Measurements from ENCODE around the gene WASF2. TPM values are rescaled to one million over a fixed set of nuclear protein-coding genes. Genes with fewer than 3 reads are reported as not detected.

The WASF2 gene
- total RNA-seq, 1 experiment from 2014 or later = 65.9 TPM

GRCh38 chr1:27506703-27507102, 16.7 kb upstream of the WASF2 start:
- Histone ChIP-seq H3K4me1 (ENCODE audit: insufficient read depth, low read length) (no peaks in the 10 kb centered on the region), H3K79me2 (ENCODE audit: insufficient read depth, low read length) (no peaks in the 10 kb centered on the region), H3K14ac (ENCODE audit: insufficient read depth, low read length) (no peak overlapping the region), H2AK5ac (ENCODE audit: insufficient read length, low read length) (no peak overlapping the region), H3K27me3 (ENCODE audit: insufficient read depth, low read length) (no peaks in the 10 kb centered on the region), H2BK120ac (ENCODE audit: low read depth, low read length, poor library complexity, severe bottlenecking) (no peak overlapping the region), H2BK15ac (ENCODE audit: low read depth, low read length) (no peak overlapping the region), H2BK20ac (ENCODE audit: low read depth, low read length, poor library complexity, severe bottlenecking) (no peak overlapping the region), H3K79me1 (ENCODE audit: insufficient read depth, low read depth, low read length, poor library complexity, severe bottlenecking) (no peaks in the 10 kb centered on the region), H2BK12ac (ENCODE audit: insufficient read length, low read depth, low read length) (no peak overlapping the region), H3K9me3 (ENCODE audit: control insufficient read depth, low read depth, low read length) (no peaks in the 10 kb centered on the region), H3T11ph (ENCODE audit: low read length) (no peak overlapping the region), H3K18ac (ENCODE audit: insufficient read length, low read depth, low read length) (no peak overlapping the region), H3K27ac (ENCODE audit: insufficient read length, low read depth, low read length) (no peak overlapping the region), H3K4me2 (ENCODE audit: insufficient read depth, insufficient read length, low read length) (no peak overlapping the region), H3K23ac (ENCODE audit: insufficient read length, low read depth, low read length) (no peak overlapping the region), H4K91ac (ENCODE audit: insufficient read length, low read depth, low read length) (no peak overlapping the region), H3K4ac (ENCODE audit: low read depth, low read length) (no peak overlapping the region), H4K20me1 (ENCODE audit: control insufficient read depth, insufficient read depth, insufficient read length) (no peaks in the 10 kb centered on the region), H2AFZ (ENCODE audit: low read length) (no peak overlapping the region), H2BK5ac (ENCODE audit: insufficient read length, low read length) (no peak overlapping the region), H3K9ac (ENCODE audit: extremely low read depth, insufficient read length, low read length) (no peak overlapping the region), H3K23me2 (ENCODE audit: insufficient read length, low read depth, low read length, poor library complexity, severe bottlenecking) (no peaks in the 10 kb centered on the region), H4K5ac (ENCODE audit: insufficient read length, low read depth, low read length) (no peak overlapping the region), H4K8ac (replicated peaks; ENCODE audit: insufficient read length, low read depth, low read length) (no peak overlapping the region), H3K56ac (ENCODE audit: insufficient read length, low read depth, low read length) (no peak overlapping the region)
- no peak overlapping the region for H3K4me3 Mint-ChIP-seq
- TF ChIP-seq CTCF (conservative IDR thresholded peaks at IDR 0.05) = no peak
- no peaks in the 10 kb centered on the region for H3K9me3 Mint-ChIP-seq
- peak overlapping the region in 2 of 3 experiments; percentile 16 to 56; a peak in 2 of 7 replicates for H3K27ac Mint-ChIP-seq
- no peaks in the 10 kb centered on the region for H3K36me3 Mint-ChIP-seq (ENCODE audit: insufficient read depth in 1 of 3, low read depth in 3 of 3)
- H3K27me3 Mint-ChIP-seq (ENCODE audit: low read depth) = no peaks in the 10 kb centered on the region; the same call in 1 of the 2 replicates
- DNase-seq = no peak
- WGBS (ENCODE audit: extremely low coverage, insufficient read length, low lambda C conversion rate) = no CpG with 5 or more reads among the region's 6 CpGs
- peaks cover 22 to 36% of the 10 kb centered on the region in 2 experiments for H3K4me1 Mint-ChIP-seq
